NB4 (cell line): ENCODE results near the gene ELP5.

ENCODE experiments used
- CTCF ChIP-seq: IDR thresholded peaks from one replicate; pipeline ENCODE4 v1.5.1; 2012; ENCODE audit warnings: low read depth, low read length
- MAX ChIP-seq: IDR thresholded peaks from 2 replicates; pipeline ENCODE4 v1.6.1; 2011; ENCODE audit warnings: low read depth, low read length
- POLR2A ChIP-seq: IDR thresholded peaks from 2 replicates; pipeline ENCODE4 v1.6.1; 2011; ENCODE audit warnings: mild to moderate bottlenecking; ENCODE audit not compliant: insufficient read length; ENCODE audit errors: extremely low read depth

- no peak for TF ChIP-seq POLR2A
- no peak for TF ChIP-seq CTCF
- TF ChIP-seq MAX, result no peak
Measured at GRCh38 chr17:7204336-7204735, 47.7 kb upstream of the ELP5 start.
